Measurements from ENCODE around the gene PIGN. TPM values are rescaled to one million over a fixed set of nuclear protein-coding genes. Genes with fewer than 3 reads are reported as not detected.

Gene PIGN
- total RNA-seq, 1 experiment from 2014 or later = 37.5 TPM

GRCh38 chr18:62122330-62122729 lies 64.5 kb downstream of the PIGN start:
- DNase-seq (ENCODE audit: extremely low read depth, low read depth) = no peak

GRCh38 chr18:62119884-62120283 lies 67.0 kb downstream of the PIGN start:
- no peak for DNase-seq (ENCODE audit: extremely low read depth, low read depth)

GRCh38 chr18:62118328-62118727 lies 68.5 kb downstream of the PIGN start:
- DNase-seq (ENCODE audit: extremely low read depth, low read depth) = no peak

GRCh38 chr18:62109676-62110075 lies 77.2 kb downstream of the PIGN start:
- DNase-seq (ENCODE audit: extremely low read depth, low read depth) = no peak

- no peak for DNase-seq (ENCODE audit: extremely low read depth, low read depth)
Measured at GRCh38 chr18:62107881-62108280, 79.0 kb downstream of the PIGN start.

GRCh38 chr18:62106271-62106670 lies 80.6 kb downstream of the PIGN start:
- DNase-seq (ENCODE audit: extremely low read depth, low read depth) = no peak

GRCh38 chr18:62105376-62105775 lies 81.5 kb downstream of the PIGN start:
- no peak for DNase-seq (ENCODE audit: extremely low read depth, low read depth)

GRCh38 chr18:62102221-62102620 lies 84.6 kb downstream of the PIGN start:
- DNase-seq (ENCODE audit: extremely low read depth, low read depth) = no peak

- no peak for DNase-seq (ENCODE audit: extremely low read depth, low read depth)
Measured at GRCh38 chr18:62101321-62101721, 85.5 kb downstream of the PIGN start.

- DNase-seq (ENCODE audit: extremely low read depth, low read depth) = no peak
Measured at GRCh38 chr18:62098960-62099359, 87.9 kb downstream of the PIGN start.

GRCh38 chr18:62097698-62098097 lies 89.2 kb downstream of the PIGN start:
- DNase-seq (ENCODE audit: extremely low read depth, low read depth) = no peak

- no peak for DNase-seq (ENCODE audit: extremely low read depth, low read depth)
Measured at GRCh38 chr18:62091487-62092120, 95.3 kb downstream of the PIGN start.

- DNase-seq (ENCODE audit: extremely low read depth, low read depth) = no peak
Measured at GRCh38 chr18:62089174-62089573, 97.7 kb downstream of the PIGN start.

GRCh38 chr18:62088156-62088555 lies 98.7 kb downstream of the PIGN start:
- DNase-seq (ENCODE audit: extremely low read depth, low read depth) = no peak

GRCh38 chr18:62085756-62086155 lies 101.1 kb downstream of the PIGN start:
- DNase-seq (ENCODE audit: extremely low read depth, low read depth) = no peak

- no peak for DNase-seq (ENCODE audit: extremely low read depth, low read depth)
Measured at GRCh38 chr18:62081761-62082294, 105.0 kb downstream of the PIGN start.

GRCh38 chr18:62081248-62081647 lies 105.6 kb downstream of the PIGN start:
- DNase-seq (ENCODE audit: extremely low read depth, low read depth) = peak; percentile 43

GRCh38 chr18:62080172-62080900 lies 106.5 kb downstream of the PIGN start:
- DNase-seq (ENCODE audit: extremely low read depth, low read depth) = peak; percentile 15

GRCh38 chr18:62073461-62074281 lies 113.2 kb downstream of the PIGN start:
- DNase-seq (ENCODE audit: extremely low read depth, low read depth) = no peak

- no peak for DNase-seq (ENCODE audit: extremely low read depth, low read depth)
Measured at GRCh38 chr18:62072370-62072769, 114.5 kb downstream of the PIGN start.

GRCh38 chr18:62071071-62071470 lies 115.8 kb downstream of the PIGN start:
- no peak for DNase-seq (ENCODE audit: extremely low read depth, low read depth)

Measured in NCI-H460 (cell line).